LNCAP (cell line): ENCODE results near the gene KIF17.

Experiments used
- TF ChIP-seq, protein P1 (sequence below): fragments of 450-650 bp; IDR thresholded peaks from 2 replicates; pipeline ENCODE4 v1.5.1; 2017; ENCODE audit warnings: mild to moderate bottlenecking

KIF17 gene

GRCh38 chr1:20726118-20726911, 8.5 kb upstream of the KIF17 start:
- TF ChIP-seq, protein P1, sequence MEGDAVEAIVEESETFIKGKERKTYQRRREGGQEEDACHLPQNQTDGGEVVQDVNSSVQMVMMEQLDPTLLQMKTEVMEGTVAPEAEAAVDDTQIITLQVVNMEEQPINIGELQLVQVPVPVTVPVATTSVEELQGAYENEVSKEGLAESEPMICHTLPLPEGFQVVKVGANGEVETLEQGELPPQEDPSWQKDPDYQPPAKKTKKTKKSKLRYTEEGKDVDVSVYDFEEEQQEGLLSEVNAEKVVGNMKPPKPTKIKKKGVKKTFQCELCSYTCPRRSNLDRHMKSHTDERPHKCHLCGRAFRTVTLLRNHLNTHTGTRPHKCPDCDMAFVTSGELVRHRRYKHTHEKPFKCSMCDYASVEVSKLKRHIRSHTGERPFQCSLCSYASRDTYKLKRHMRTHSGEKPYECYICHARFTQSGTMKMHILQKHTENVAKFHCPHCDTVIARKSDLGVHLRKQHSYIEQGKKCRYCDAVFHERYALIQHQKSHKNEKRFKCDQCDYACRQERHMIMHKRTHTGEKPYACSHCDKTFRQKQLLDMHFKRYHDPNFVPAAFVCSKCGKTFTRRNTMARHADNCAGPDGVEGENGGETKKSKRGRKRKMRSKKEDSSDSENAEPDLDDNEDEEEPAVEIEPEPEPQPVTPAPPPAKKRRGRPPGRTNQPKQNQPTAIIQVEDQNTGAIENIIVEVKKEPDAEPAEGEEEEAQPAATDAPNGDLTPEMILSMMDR, result no peak

DNA sequence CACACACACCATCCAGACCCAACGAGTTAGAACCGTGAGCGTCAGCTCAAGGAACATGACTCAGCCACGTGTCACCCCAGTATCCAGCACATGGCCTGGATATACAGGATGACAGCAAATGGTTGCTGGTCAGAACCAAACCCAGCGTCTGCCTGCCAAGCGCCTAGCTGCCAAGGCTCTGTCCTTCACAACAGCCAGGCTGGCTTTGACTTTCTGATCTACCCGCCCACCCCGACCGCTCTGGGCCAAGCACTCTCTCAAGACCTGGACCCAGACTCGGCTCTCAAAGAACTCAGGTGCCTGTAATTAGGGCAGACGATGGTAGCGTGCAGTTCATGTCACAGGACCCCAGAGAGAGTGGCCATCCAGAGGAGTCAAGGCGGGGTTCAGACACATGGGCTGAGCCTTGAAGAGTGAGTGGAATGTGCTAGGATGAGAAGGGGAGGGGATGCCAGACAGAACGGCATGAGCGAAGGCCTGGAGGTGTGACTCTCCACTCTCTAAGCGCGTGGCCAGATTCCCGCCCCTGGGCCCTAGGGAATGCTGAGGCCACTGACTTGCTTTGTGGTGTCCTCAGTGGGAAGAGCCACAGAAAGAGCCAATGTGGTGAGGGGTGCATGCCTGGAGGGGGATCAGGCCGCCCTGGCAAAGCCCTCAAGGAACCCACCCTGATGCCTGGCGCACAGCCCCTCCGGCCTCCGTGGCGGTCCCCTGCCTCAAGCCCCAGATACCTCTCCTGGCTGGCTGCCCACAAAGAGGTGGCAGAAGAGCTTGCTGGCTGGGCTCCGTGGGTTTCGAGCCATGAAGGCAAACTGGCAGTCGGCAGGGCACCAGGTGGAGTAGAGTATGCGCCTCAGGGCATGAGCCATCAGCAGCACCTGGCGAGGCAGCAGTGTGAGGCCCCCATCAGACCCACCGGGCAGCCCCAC, 7.6 kb upstream of the KIF17 start:
- TF ChIP-seq, protein P1, result no peak

GRCh38 chr1:20724364-20725188, 6.8 kb upstream of the KIF17 start:
- TF ChIP-seq, protein P1, result no peak

DNA sequence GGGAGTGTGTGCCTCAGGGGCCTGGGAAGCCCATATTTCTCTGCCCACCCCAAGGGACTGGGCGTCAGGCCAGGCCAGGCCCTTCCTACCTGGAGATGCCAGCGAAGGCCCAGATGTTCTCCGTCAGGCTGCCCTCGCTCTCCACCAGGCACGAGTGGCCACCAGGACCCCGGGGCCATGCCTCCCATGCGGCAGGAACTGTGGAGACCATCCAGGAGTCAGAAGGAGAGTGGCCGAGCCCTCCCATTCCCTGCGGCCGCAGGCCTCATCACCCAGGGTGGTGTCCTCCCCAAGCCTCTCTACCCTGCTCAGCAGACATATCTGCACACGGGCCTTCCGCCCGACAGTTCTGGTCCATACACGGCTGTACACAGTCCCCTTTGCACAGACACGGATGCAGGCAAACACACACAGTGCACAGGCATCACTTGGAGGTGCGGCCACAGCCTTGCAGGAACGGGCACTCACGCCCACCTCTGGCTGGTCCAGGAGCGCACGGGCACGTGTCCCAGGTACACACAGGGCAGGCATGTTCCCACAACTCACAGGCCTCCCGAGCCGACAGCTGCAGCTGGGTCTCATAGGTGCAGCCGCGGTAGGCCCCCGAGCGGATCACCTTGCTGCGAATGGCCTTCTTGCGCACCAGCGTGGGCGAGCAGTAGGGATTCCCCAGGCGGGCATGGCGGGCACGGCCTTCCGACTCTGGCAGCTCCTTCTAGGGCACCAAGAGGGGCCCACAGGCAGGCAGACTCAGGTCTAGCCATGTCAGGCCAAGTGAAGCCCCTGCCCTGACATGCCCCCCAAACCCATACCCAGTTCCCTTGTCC, 5.9 kb upstream of the KIF17 start:
- TF ChIP-seq, protein P1, result no peak

GRCh38 chr1:20723159-20723536, 5.3 kb upstream of the KIF17 start:
- TF ChIP-seq, protein P1, result no peak

DNA sequence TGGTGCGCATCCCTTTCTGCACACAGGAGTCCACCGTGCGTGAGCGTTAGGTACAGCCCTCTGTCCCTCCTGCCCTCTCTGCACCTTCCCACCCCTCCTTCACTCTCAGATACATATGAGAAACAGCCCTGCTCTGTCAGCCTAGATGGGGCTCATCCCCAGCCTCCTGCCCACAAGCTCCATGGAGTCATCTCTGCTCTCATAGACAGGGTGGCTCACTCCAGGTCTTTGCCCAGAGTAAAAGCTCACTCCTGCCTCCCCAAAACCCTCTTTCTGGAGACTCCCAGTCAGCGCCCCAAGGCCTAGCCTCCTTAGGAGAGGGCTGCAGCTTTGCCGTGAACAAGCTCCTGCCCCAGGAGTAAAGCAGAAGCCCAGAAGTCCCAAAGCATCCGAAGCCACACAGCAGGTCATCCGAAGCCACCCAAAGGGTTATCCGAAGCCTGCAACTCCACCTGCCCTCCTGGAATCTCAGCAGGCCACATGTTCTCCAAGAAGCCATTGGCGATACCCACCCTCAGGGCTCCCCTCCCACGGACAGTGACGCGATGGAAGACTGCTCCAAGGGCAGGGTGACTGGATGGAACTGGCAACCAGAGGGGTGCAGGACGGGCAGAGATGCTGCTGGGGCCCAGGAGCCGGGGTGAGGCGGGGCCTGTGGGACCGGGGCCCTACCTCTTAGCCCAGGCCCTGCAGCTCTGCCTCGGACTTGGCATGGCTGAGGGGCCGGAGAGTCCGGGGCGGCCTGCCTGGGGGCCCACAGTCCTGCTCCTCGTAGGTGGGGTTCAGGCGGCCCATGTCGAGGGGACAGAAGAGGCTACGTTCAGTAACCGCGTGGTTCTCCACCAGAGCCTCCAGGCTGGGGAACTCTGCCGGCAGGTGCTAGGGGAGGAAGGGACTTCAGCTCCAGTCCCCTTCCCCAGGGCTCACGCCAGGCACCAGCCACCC, 3.6 kb upstream of the KIF17 start:
- TF ChIP-seq, protein P1, result no peak
